HEK293 (cell line): ENCODE data around the gene ABHD10.

Source experiments
- CTCF ChIA-PET: fragments of 350-600 bp; formaldehyde crosslinking; extraction: SDS; loops from one replicate; lab custom pipeline; 2021; ENCODE audit warnings: antibody characterized with exemption; lab: Yijun Ruan, JAX
- POLR2A ChIA-PET: fragments of 300-600 bp; formaldehyde crosslinking; extraction: SDS; loops from one replicate; lab custom pipeline; 2020; ENCODE audit warnings: antibody characterized with exemption, inconsistent platforms; lab: Yijun Ruan, JAX
- H3K27ac ChIP-seq: fragments of 200-500 bp; sonication (Bioruptor generic); 2 replicates; pipeline ENCODE4 v1.5.1; 2014; ENCODE audit warnings: low read depth, low read length, control low read depth, inconsistent platforms; ENCODE audit errors: extremely low read depth
- H3K36me3 ChIP-seq, 2 experiments: fragments of 200-500 bp in 1 of 2; sonication (Bioruptor generic) in 1 of 2; 1 replicate in 1 of 2; 2 replicates in 1 of 2; pipeline ENCODE4 v1.5.1; 2014 to 2017; ENCODE audit warnings: inconsistent platforms in 2 of 2, low read length in 2 of 2; ENCODE audit not compliant: control insufficient read depth in 2 of 2, insufficient read depth in 1 of 2
- H3K4me1 ChIP-seq: fragments of 200-500 bp; sonication (Bioruptor generic); 2 replicates; pipeline ENCODE4 v1.5.1; 2014; ENCODE audit warnings: mild to moderate bottlenecking, low read length, inconsistent platforms; ENCODE audit not compliant: control insufficient read depth, insufficient read depth
- H3K4me3 ChIP-seq: 2 replicates; pipeline ENCODE4 v1.5.1; 2011; ENCODE audit warnings: low read depth, mild to moderate bottlenecking, control low read depth, low read length, moderate library complexity
- H3K9me3 ChIP-seq: fragments of 200-500 bp; sonication (Bioruptor generic); 2 replicates; pipeline ENCODE4 v1.5.1; 2014; ENCODE audit warnings: low read depth, low read length, inconsistent platforms; ENCODE audit not compliant: control insufficient read depth, insufficient read depth
- OVOL3 ChIP-seq: fragments of 450-650 bp; formaldehyde crosslinking; IDR thresholded peaks from 2 replicates; pipeline ENCODE4 v1.5.1; 2016; ENCODE audit warnings: missing biosample characterization, missing genetic modification characterization
- RBAK ChIP-seq: fragments of 450-650 bp; formaldehyde crosslinking; IDR thresholded peaks from 2 replicates; pipeline ENCODE4 v1.5.1; 2016; ENCODE audit warnings: missing biosample characterization, missing genetic modification characterization
- SALL2 ChIP-seq: fragments of 450-650 bp; formaldehyde crosslinking; IDR thresholded peaks from 2 replicates; pipeline ENCODE4 v1.5.0; 2017; ENCODE audit warnings: missing biosample characterization, mild to moderate bottlenecking, missing genetic modification characterization, borderline replicate concordance
- SP2 ChIP-seq: fragments of 450-650 bp; formaldehyde crosslinking; IDR thresholded peaks from 2 replicates; pipeline ENCODE4 v1.5.1; 2016; ENCODE audit warnings: missing biosample characterization, missing genetic modification characterization
- YY2 ChIP-seq: fragments of 450-650 bp; formaldehyde crosslinking; IDR thresholded peaks from 2 replicates; pipeline ENCODE4 v1.5.1; 2016; ENCODE audit warnings: missing biosample characterization, missing genetic modification characterization
- ZBTB1 ChIP-seq: fragments of 450-650 bp; formaldehyde crosslinking; IDR thresholded peaks from 2 replicates; pipeline ENCODE4 v1.5.1; 2016; ENCODE audit warnings: missing biosample characterization, missing genetic modification characterization
- ZBTB8A ChIP-seq: fragments of 450-650 bp; formaldehyde crosslinking; IDR thresholded peaks from 2 replicates; pipeline ENCODE4 v1.5.1; 2016; ENCODE audit warnings: missing biosample characterization, missing genetic modification characterization
- ZFP3 ChIP-seq: fragments of 450-650 bp; formaldehyde crosslinking; IDR thresholded peaks from 2 replicates; pipeline ENCODE4 v1.5.1; 2016; ENCODE audit warnings: low read depth, missing biosample characterization, missing genetic modification characterization
- ZFP69B ChIP-seq: fragments of 450-650 bp; formaldehyde crosslinking; IDR thresholded peaks from 2 replicates; pipeline ENCODE4 v1.5.1; 2016; ENCODE audit warnings: missing biosample characterization, missing genetic modification characterization
- ZNF19 ChIP-seq: fragments of 450-650 bp; formaldehyde crosslinking; IDR thresholded peaks from 2 replicates; pipeline ENCODE4; 2016; ENCODE audit warnings: missing biosample characterization, missing genetic modification characterization, low read depth
- ZNF214 ChIP-seq: fragments of 450-650 bp; formaldehyde crosslinking; IDR thresholded peaks from 2 replicates; pipeline ENCODE4 v1.5.1; 2017; ENCODE audit warnings: missing biosample characterization, mild to moderate bottlenecking, missing genetic modification characterization, borderline replicate concordance
- ZNF48 ChIP-seq: fragments of 450-650 bp; formaldehyde crosslinking; IDR thresholded peaks from 2 replicates; pipeline ENCODE4 v1.5.1; 2016; ENCODE audit warnings: missing biosample characterization, missing genetic modification characterization
- ZNF513 ChIP-seq: fragments of 450-650 bp; IDR thresholded peaks from 2 replicates; pipeline ENCODE4 v1.5.1; 2018; ENCODE audit warnings: missing biosample characterization, missing genetic modification characterization
- ZNF518A ChIP-seq: fragments of 450-650 bp; formaldehyde crosslinking; conservative IDR thresholded peaks from 2 replicates; pipeline ENCODE4 v1.5.1; 2016; ENCODE audit warnings: low read depth, missing biosample characterization, missing genetic modification characterization
- ZNF530 ChIP-seq: fragments of 450-650 bp; formaldehyde crosslinking; IDR thresholded peaks from 2 replicates; pipeline ENCODE4 v1.5.1; 2016; ENCODE audit warnings: low read depth, missing biosample characterization, missing genetic modification characterization
- ZNF580 ChIP-seq: fragments of 450-650 bp; formaldehyde crosslinking; IDR thresholded peaks from 2 replicates; pipeline ENCODE4 v1.5.1; 2016; ENCODE audit warnings: missing biosample characterization, missing genetic modification characterization
- ZNF626 ChIP-seq: fragments of 450-650 bp; sonication (Bioruptor Pico); formaldehyde crosslinking; IDR thresholded peaks from 2 replicates; pipeline ENCODE4 v1.5.1; 2018; ENCODE audit warnings: missing biosample characterization, missing genetic modification characterization, inconsistent platforms
- ZNF629 ChIP-seq: fragments of 450-650 bp; formaldehyde crosslinking; IDR thresholded peaks from 2 replicates; pipeline ENCODE4 v1.5.1; 2017; ENCODE audit warnings: missing biosample characterization, missing genetic modification characterization
- ZNF639 ChIP-seq: fragments of 450-650 bp; formaldehyde crosslinking; IDR thresholded peaks from 2 replicates; pipeline ENCODE4 v1.5.1; 2016; ENCODE audit warnings: missing biosample characterization, missing genetic modification characterization
- ZNF654 ChIP-seq: fragments of 450-650 bp; formaldehyde crosslinking; IDR thresholded peaks from 2 replicates; pipeline ENCODE4 v1.5.1; 2016; ENCODE audit warnings: low read depth, missing biosample characterization, missing genetic modification characterization
- ZNF747 ChIP-seq: fragments of 450-650 bp; formaldehyde crosslinking; IDR thresholded peaks from 2 replicates; pipeline ENCODE4 v1.5.1; 2016; ENCODE audit warnings: missing biosample characterization, missing genetic modification characterization
- ZSCAN4 ChIP-seq: fragments of 450-650 bp; formaldehyde crosslinking; IDR thresholded peaks from 2 replicates; pipeline ENCODE4 v1.5.1; 2017; ENCODE audit warnings: missing biosample characterization, missing genetic modification characterization
- ZXDB ChIP-seq: fragments of 450-650 bp; formaldehyde crosslinking; IDR thresholded peaks from 2 replicates; pipeline ENCODE4 v1.5.1; 2016; ENCODE audit warnings: missing biosample characterization, missing genetic modification characterization

Gene ABHD10

GRCh38 chr3:112004187-112004586 lies 25.4 kb downstream of the ABHD10 start:
- Histone ChIP-seq H3K36me3 (no peaks in the 10 kb centered on the region), H3K27ac (no peak overlapping the region), H3K9me3 (no peaks in the 10 kb centered on the region), H3K4me3 (no peak overlapping the region), H3K4me1 (no peaks in the 10 kb centered on the region)
- TF ChIP-seq ZBTB8A (no peak), SALL2 (no peak), ZNF513 (tag by site-specific recombination) (no peak), ZNF629 (no peak), ZNF626 (tag by site-specific recombination) (no peak)
- CTCF ChIA-PET: interaction anchor here (0.8 to 2.9 kb wide), 4 partner anchors 9 to 108 kb away, joined by 3 to 28 read pairs (median 4); no protein-coding TSS in a partner anchor
- POLR2A ChIA-PET: interaction anchor here (0.6 kb wide), 2 partner anchors 25 to 32 kb away, joined by 4 read pairs; partner anchors contain the start of gene ABHD10

- POLR2A ChIA-PET: interaction anchor here (0.6 kb wide), 1 partner anchor 31 kb away, joined by 4 read pairs; no protein-coding TSS in a partner anchor
- Histone ChIP-seq H3K27ac (no peak overlapping the region), H3K4me3 (no peak overlapping the region), H3K9me3 (no peaks in the 10 kb centered on the region), H3K36me3 (no peaks in the 10 kb centered on the region), H3K4me1 (no peaks in the 10 kb centered on the region)
- CTCF ChIA-PET: interaction anchor here (0.8 to 2.9 kb wide), 4 partner anchors 9 to 107 kb away, joined by 3 to 28 read pairs (median 4); no protein-coding TSS in a partner anchor
- TF ChIP-seq ZNF580 (tag by site-specific recombination): no peak
- no peak for TF ChIP-seq ZNF747 (tag by site-specific recombination)
- TF ChIP-seq ZXDB (tag by site-specific recombination): no peak
- TF ChIP-seq ZFP69B: no peak
- TF ChIP-seq ZNF639 (tag by site-specific recombination): no peak
- no peak for TF ChIP-seq ZNF48 (tag by site-specific recombination)
- no peak for TF ChIP-seq ZNF214
- TF ChIP-seq ZSCAN4 (tag by site-specific recombination): no peak
- no peak for TF ChIP-seq ZNF530 (tag by site-specific recombination)
- TF ChIP-seq SP2: no peak
- no peak for TF ChIP-seq ZBTB1
- TF ChIP-seq ZNF19 (tag by site-specific recombination): no peak
- TF ChIP-seq ZFP3 (tag by site-specific recombination): no peak
- no peak for TF ChIP-seq ZNF518A
- TF ChIP-seq RBAK (tag by site-specific recombination): no peak
- no peak for TF ChIP-seq ZNF654 (tag by site-specific recombination)
- TF ChIP-seq OVOL3: no peak
- no peak for TF ChIP-seq YY2 (tag by site-specific recombination)
Measured at GRCh38 chr3:112004669-112005068, 25.8 kb downstream of the ABHD10 start.
